ENCODE data around the gene ECI1. TPM values are rescaled to one million over a fixed set of nuclear protein-coding genes. Genes with fewer than 3 reads are reported as not detected.
"Not testable (repeated sequence)": the region's sequence is repeated elsewhere in the genome, so short reads cannot be mapped to it uniquely, and the experiment has no call there.

Gene ECI1
- total and polyA plus RNA-seq, 2 of the 4 experiments (the other 2 are of a cell fraction) = 20.3 to 30.1 TPM

DNA sequence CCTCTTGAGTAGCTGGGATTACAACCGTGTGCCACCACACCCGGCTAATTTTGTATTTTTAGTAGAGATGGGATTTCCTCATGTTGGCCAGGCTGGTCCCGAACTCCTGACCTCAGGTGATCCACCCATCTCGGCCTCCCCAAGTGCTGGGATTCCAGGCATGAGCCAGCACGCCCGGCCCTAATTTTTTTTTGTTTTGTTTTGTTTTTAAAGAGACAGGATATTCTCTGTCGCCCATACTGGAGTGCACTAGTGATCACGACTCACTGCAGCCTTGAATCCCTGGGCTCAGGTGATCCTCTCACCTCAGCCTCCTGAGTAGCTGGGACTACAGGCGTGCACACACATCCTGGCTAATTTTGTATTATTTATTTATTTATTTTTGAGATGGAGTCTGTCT is 11.1 kb downstream of the ECI1 start:
- Histone ChIP-seq H3K79me1 (ENCODE audit: low read depth in 1 of 2, low read length in 2 of 2) (peaks cover 6 to 12% of the 10 kb centered on the region in 2 experiments; a peak in 3 of 4 replicates), H4K20me1 (ENCODE audit: insufficient read depth, low read length) (peaks cover 14% of the 10 kb centered on the region), H3K36me3 (ENCODE audit: control insufficient read depth, insufficient read depth, low read length) (peaks cover 40% of the 10 kb centered on the region)
- CTCF ChIA-PET; H4K5ac ChIP-seq (ENCODE audit: low read depth, low read length); dilution Hi-C loops (cut with HindIII; ENCODE audit: low sequenced_read_pairs, unreplicated experiment); H3K23ac ChIP-seq (ENCODE audit: low read depth, low read length); H3K27ac ChIP-seq (ENCODE audit: insufficient read depth, low read length); BruUV-seq (replicated peaks); H3K4ac ChIP-seq (ENCODE audit: low read depth, low read length); H3K9me3 ChIP-seq (ENCODE audit: control insufficient read depth, insufficient read depth, low read length); ATAC-seq (ENCODE audit: low read depth); H2BK15ac ChIP-seq (ENCODE audit: low read depth, low read length); H3K9me1 ChIP-seq (ENCODE audit: insufficient read depth, low read length); H3K56ac ChIP-seq (ENCODE audit: extremely low read depth, insufficient read depth, low read length); intact Hi-C loops (cut with micrococcal nuclease); H2AK5ac ChIP-seq (ENCODE audit: low read depth, low read length); H3K14ac ChIP-seq (replicated peaks; ENCODE audit: low read depth, low read length); H3K4me1 ChIP-seq (ENCODE audit: control insufficient read depth, insufficient read depth, low read length); H3K9ac ChIP-seq (ENCODE audit: low read depth, low read length); in situ Hi-C loops (cut with MboI; ENCODE audit: low sequenced_read_pairs); H3K18ac ChIP-seq (ENCODE audit: low read depth, low read length); H2AK9ac ChIP-seq (replicated peaks; ENCODE audit: low read depth, low read length, poor library complexity); H2BK20ac ChIP-seq (ENCODE audit: low read depth, low read length); H3K4me2 ChIP-seq (ENCODE audit: low read depth, low read length); H2BK5ac ChIP-seq (ENCODE audit: low read depth, low read length, poor library complexity, severe bottlenecking); H2BK120ac ChIP-seq (ENCODE audit: low read depth, low read length); H3K27me3 ChIP-seq (ENCODE audit: control insufficient read depth, insufficient read depth, low read length); POLR2A ChIA-PET (ENCODE audit: unreplicated experiment); DNase-seq; H4K8ac ChIP-seq (ENCODE audit: low read depth in 2 of 2, low read length in 2 of 2); H2AFZ ChIP-seq (replicated peaks; ENCODE audit: low read length, poor library complexity); H4K91ac ChIP-seq (ENCODE audit: insufficient read depth, low read depth, low read length); H3K4me3 ChIP-seq (ENCODE audit: insufficient read depth, low read depth, low read length): not testable (repeated sequence)
- WGBS, 2 experiments (ENCODE audit: extremely low coverage in 2 of 2, insufficient read length in 1 of 2) = no CpG with 5 or more reads among the region's 9 CpGs

All from IMR-90 (cell line).